HG02981 (cell line): ENCODE data around the gene NUDT7.

Experiments
- ATAC-seq: cut with Tn5 transposase; IDR thresholded peaks from one replicate; pipeline ENCODE4 v1.9.1; 2021; ENCODE audit warnings: mild to moderate bottlenecking, moderate library complexity; ENCODE audit not compliant: unreplicated experiment

NUDT7 gene

DNA sequence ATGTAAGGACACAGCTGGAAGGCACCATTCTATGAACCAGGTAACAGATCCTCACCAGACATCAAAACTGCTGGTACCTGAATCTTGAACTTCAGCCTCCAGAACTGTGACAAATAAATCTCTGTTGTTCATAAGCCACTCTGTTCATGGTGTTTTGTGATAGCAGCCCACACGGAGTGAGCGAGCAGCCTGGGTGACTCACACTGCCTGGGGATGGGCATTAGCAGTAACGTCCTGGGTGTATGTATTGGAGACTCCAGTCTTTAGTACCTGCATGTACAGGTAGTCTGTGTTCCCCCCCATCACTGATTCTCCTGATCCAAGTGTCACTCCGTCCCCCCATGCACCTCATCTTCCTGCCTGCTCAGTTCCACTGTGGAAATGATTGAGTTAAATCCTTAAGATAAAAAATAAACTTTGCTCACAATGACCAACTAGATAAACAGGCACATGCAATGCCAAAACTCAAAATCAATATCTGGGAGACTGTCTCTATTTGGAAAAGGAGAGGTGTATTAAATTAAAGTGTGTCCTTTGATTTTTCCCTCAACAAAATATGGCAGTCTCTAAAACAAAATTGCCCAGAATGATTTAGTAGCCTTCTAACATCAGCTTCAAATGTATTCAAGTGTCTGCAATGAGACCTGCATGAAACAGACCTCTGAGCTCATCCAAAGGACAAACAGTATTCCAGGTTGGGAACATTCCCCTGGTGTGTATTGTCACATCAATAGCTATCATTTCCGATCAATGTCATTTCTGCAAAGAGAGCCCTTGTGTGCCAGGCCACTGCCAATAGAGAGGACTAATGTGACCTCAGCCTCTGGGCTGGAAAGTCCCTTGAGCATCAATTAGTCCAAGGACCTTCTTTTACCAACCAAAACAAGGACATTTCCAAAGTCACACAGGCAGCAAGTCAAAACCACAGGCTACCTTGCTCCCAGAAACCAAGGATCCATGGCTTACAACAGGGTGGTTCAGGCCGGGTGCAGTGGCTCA is 53.9 kb downstream of the NUDT7 start:
- no peak for ATAC-seq

DNA sequence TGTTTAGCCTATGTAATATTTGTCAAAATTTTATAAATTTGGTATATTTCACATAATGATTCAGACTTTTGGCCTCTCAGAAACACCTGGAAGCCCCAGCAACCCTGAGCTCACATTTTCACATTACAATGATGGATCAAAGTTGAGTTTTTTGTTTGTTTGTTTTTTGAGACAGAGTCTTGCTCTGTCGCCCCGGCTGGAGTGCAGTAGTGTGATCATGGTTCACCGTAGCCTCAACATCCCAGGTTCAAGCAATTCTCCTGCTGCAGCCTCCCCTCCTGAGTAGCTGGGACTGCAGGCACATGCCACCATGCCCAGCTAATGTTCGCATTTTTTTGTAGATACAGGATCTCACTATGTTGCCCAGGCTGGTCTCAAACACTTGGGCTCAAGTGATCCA is 55.4 kb downstream of the NUDT7 start:
- ATAC-seq = no peak

DNA sequence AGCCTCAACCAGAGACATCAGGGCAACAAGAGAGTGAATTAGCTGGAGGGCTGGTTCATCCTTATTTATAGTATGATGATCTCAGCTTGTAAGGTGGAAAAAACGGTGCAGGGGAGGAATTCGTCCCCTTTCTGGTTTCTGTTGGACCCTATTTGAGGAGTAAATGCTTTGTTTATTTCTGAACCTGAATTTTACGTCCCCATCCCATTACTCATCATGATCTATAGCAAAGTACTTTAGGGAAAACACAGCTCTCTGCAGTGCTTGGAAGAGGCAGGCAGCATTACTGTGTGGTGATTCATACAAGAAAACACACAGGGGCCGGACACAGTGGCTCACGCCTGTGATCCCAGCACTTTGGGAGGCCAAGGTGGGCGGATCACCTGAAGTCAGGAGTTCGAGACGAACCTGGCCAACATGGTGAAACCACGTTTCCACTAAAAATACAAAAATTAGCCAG is 58.1 kb downstream of the NUDT7 start:
- ATAC-seq = no peak

DNA sequence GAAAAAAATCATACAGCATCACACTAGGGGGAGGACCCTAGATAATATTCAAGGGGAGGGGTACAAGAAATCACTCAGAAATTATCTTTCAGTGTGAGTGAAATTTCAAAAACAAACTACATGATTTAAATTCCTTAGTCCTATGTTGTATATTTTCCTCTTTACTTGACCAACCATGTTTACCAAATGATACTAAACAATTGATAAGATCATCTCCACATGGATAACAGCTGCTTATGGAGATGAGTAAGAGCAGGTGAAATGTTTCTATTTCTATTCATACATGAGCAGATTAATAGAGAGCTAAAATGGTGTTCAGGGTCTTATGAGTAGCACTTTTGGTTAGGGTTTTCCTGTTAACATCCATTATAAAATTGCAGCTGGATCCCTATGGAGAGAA is 58.8 kb downstream of the NUDT7 start:
- no peak for ATAC-seq

DNA sequence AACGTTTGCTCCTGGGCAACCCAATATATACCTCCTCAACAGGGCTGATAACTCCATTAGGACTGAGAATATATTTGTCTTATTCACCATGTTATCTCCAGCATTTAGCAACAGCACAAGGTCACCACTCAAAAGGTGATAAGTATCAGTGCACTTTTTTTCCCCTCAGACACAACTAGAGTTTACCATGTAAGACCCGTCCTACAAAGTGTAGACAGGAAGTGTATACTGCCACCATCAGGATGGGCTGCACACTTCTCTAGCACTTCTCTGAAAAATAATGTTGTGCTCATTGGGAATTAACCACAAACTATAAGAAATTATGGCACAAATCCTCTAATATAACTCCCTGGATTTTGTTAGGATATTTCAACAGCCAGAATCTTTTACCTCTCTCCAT is 60.4 kb downstream of the NUDT7 start:
- no peak for ATAC-seq

DNA sequence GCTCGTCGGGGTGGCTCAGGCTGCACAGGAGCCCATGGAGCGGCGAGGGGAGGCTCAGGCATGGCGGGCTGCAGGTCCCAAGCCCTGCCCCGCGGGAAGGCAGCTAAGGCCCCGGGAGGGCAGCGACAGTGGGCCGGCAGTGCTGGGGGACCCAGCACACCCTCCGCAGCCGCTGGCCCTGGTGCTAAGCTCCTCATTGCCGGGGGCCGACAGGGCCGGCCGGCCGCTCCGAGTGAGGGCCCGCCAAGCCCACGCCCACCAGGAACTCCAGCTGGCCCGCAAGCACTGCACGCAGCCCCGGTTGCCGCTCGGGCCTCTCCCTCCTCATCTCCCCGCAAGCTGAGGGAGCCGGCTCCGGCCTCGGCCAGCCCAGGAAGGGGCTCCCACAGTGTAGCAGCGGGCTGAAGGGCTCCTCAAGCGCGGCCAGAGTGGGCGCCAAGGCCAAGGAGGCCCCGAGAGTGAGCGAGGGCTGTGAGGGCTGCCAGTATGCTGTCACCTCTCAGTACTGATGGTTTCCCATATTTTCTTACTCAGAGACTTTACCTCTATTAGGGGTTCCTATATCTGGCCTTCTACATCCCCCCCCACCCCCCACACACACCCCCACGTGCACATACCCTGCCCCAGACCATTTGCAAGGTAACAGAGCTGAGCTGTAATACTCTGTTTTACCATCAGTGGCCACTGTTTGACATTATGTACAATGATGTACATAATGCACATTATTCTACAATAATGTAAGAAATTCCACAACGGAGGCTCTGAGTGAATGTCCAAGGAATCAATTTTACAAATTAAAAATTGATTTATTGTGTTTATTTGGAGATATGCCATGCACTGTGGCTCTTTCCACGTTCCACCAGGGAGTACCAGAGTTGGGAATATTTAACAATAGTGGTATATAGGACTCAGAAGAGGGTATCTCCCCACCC is 62.4 kb downstream of the NUDT7 start:
- no peak for ATAC-seq

DNA sequence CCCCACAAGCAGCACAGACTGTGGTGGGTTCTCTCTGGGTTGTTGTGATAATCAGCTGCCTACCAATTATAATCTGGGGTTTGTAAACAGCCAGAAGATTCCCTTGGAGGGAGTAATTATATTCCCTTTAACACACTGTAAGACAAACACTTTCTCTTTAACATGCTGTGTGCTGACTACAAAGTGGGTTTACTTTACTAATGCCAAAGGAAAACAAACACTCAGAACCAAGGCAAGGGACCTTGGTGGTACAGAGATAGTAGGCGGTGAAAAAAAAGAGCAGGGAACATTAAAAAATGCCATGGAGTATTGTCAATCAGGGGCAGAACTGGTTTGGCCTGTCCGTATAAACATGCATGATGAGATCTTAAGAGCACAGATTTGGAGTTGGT is 63.1 kb downstream of the NUDT7 start:
- no peak for ATAC-seq

DNA sequence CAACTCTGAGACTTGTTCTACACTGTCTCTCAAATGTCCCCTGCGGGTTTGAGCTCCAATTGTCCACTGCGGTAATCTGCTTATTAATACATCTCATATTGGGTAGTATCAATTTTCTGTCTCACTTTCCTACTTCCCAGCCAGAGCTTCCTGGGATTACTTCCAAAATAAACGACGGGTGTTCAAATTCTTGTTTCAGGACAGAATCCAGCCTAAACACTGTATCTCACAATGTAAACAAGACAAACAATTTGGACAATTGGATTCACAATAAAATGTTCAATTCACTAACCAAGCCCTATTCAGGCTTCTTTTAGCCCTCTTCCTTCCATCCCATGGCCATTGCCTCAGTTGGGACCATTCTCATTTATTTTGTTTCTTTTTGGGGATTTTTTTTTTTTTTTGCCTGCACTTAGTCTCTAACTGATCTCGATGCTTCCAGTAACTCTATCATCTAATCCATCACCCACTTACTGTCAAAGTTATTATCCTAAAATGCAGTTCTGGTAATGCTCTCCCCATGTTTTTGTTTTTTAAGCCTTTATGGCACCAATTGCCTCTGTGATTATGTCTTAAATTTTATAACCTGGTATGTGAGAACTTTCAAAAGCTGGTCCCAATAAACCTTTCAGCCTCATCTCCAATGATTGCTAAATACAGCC is 64.0 kb downstream of the NUDT7 start:
- no peak for ATAC-seq

DNA sequence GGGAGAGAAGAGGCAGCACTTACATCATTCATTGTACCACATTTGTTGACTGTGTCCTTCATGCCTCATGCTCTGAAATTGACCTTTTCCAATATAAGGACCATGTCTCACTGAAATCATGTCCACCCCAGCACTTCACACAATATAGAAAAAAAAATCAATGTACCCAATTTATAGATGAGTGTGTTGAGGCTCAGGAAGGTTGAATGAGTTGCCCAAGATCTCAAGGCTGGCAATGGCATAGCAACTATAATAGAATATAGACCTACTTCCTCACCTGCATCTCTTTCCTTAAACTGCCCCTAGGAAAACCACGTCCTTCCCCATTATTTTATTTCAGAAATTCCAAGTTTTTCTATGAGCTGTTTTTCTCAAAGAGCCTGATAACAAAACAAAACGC is 65.1 kb downstream of the NUDT7 start:
- no peak for ATAC-seq

DNA sequence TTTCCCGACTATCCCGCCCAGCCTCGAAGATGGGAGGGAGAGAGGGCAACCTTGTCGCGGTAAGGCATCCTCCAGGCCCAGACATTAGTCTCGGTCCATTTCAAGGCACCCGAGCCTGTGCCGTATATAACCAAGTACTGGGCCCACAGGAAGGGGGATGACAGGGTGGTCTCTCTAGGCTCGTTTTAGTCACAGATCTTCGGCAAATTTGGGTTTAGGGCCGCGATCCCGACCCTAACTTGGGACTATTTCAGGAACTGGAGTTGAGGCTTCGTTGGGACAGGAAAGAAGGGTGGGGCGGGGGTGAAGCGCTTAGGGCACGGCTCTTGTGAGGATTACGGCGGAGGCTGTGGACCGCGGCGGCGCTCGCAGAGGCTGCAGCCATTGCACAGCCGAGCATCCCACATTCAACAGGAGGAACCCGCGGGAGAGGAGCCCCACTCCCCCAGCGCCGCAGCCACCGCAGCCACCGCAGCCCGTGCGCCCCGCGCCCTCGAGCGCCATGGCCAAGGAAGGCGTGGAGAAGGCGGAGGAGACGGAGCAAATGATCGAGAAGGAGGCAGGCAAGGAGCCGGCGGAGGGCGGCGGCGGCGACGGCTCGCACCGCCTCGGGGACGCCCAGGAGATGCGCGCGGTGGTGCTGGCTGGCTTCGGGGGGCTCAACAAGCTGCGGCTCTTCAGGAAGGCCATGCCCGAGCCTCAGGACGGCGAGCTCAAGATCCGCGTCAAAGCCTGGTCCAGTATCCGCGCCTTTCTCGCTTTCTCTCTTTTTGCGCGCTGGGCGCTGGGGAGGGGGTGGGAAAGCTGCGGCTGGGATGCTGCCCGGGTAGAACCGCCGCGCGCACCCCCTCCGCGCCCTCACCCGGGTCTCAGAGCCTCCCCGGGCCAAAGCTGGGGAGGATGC is 66.1 kb downstream of the NUDT7 start, which contains the start of gene VAT1L:
Gene VAT1L (plus strand): TSS at position 384 of the 904 bp plus-strand sequence. CDS start 119 bp downstream, at position 503.
- ATAC-seq = no peak

DNA sequence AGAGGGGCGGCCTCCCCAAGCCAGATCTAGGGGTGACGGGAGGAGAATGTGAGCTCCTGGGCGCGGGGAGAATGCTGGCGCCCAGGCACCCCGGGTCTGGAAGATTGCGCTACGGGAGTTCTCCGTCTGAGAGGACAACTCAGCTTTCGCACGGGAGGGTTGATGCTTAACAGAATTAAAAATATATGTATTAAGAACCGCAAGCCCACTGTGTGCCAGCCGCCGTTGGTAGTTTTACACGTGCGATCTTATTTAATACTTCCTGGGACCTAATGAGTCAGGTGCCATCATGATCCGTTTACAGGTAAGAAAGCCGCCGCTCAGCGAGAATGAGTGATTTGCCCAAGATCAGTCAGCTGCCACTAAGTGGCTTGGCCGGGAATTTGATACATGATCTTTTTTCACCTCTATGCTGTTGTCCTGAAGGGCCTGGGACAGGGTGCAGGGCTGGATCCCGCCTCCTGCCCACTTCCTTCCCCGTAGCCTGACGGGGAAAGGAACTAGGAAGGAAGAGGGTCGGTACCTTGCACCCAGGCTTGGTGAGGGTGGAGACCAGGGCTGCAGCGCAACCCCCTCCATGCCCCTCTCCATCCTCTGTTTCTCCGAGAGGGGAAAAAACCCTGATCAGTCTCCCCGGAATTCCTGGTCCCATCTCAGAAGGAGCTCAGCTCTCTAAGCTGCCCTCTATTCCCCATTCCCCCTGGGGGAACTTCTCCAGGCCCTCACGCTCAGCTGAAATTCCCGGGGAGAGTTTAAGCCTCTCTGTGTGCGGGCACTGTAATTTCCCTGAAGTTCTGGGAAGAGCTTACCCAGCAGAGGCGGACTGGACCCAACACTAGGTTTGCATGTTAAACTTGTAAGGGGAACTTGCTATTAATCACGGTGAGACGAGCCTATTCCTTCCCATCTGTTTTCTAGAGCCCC is 67.0 kb downstream of the NUDT7 start:
- ATAC-seq = no peak

DNA sequence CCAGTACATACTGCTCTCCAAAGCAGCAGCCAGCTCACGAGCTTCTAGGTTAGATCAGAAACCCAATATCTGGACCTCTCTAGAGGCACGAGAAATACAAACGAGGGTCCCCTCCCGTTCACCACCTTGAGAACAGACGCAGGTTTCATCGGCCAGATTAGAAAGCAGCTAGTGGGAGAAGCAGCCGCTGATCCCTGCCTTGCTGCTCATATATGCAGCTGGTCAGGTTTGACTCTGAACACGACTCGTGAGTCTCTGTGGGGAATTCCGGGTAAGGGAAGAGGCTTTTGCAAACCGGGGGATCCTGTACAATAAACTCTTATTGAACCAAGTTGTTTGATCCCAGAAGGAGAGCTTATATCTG is 67.7 kb downstream of the NUDT7 start:
- ATAC-seq = no peak

DNA sequence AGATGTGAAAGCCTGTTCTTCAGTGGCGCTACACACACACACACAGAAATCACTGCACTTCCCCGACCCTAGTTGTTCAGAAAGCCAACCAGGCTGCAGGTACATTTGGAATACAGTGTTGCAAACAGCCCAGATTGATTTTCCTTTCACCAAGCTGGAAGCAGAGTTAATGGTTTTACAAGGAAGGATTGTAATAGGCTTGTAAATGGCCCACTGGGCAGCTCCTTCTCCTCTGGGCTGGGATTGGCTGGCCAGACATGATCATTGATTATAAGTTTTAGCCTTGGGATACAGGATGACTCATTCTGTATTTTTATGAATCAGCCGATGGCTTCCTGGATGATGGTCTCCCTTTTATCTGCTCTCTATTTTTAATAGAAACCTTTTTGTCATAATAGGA is 68.6 kb downstream of the NUDT7 start:
- no peak for ATAC-seq
